GM12892 (cell line): ENCODE results near the gene PRDM2.

ENCODE experiments used
- POLR2A ChIP-seq: IDR thresholded peaks from 2 replicates; pipeline ENCODE4 v1.6.1; 2011; ENCODE audit warnings: low read depth, low read length, control low read depth
- TAF1 ChIP-seq: IDR thresholded peaks from 2 replicates; pipeline ENCODE4 v1.6.1; 2011; ENCODE audit warnings: low read depth, mild to moderate bottlenecking, control low read depth, low read length, borderline replicate concordance

- TF ChIP-seq POLR2A = no peak
- no peak for TF ChIP-seq TAF1
These were observed 66.9 kb downstream of the PRDM2 start for GRCh38 chr1:13766592-13767564.
